DOHH2 (cell line): ENCODE results near the gene GPR42.

ENCODE experiments used
- H3F3A ChIP-seq: fragments of 200-600 bp; sonication (generic), shearing (Covaris generic); 2 replicates; pipeline ENCODE4 v1.6.0; 2016; ENCODE audit warnings: antibody characterized with exemption, mild to moderate bottlenecking; ENCODE audit not compliant: control insufficient read depth, insufficient read depth
- H3K27ac ChIP-seq: fragments of 200-600 bp; sonication (generic); 2 replicates; pipeline ENCODE4 v1.5.1; 2014; ENCODE audit warnings: low read depth, mild to moderate bottlenecking, low read length, moderate library complexity
- H3K27me3 ChIP-seq: fragments of 200-600 bp; sonication (generic); 2 replicates; pipeline ENCODE4 v1.6.1; 2014; ENCODE audit warnings: mild to moderate bottlenecking, low read length, mixed read lengths; ENCODE audit not compliant: control insufficient read depth
- H3K36me3 ChIP-seq: fragments of 200-600 bp; sonication (generic); 2 replicates; pipeline ENCODE4 v1.6.1; 2014; ENCODE audit warnings: mild to moderate bottlenecking, low read length, moderate library complexity, mixed read lengths; ENCODE audit not compliant: control insufficient read depth
- H3K4me1 ChIP-seq: fragments of 200-600 bp; sonication (generic); 2 replicates; pipeline ENCODE4 v1.6.1; 2014; ENCODE audit warnings: mild to moderate bottlenecking, low read length, mixed read lengths; ENCODE audit not compliant: control insufficient read depth
- H3K4me2 ChIP-seq: fragments of 200-600 bp; sonication (generic); 2 replicates; pipeline ENCODE4 v1.6.0; 2014; ENCODE audit warnings: mild to moderate bottlenecking, low read length, moderate library complexity
- H3K4me3 ChIP-seq: fragments of 200-600 bp; sonication (generic); 2 replicates; pipeline ENCODE4 v1.5.1; 2014; ENCODE audit warnings: mild to moderate bottlenecking, low read length, mixed read lengths
- H3K79me2 ChIP-seq: fragments of 200-600 bp; sonication (generic); 2 replicates; pipeline ENCODE4 v1.6.1; 2014; ENCODE audit warnings: mild to moderate bottlenecking, low read length, mixed read lengths; ENCODE audit not compliant: control insufficient read depth
- H3K9me2 ChIP-seq: fragments of 200-600 bp; sonication (generic); replicated peaks from 2 replicates; pipeline ENCODE4 v1.6.1; 2014; ENCODE audit warnings: mild to moderate bottlenecking, low read length, mixed read lengths; ENCODE audit not compliant: control insufficient read depth
- H3K9me3 ChIP-seq: fragments of 200-600 bp; sonication (generic); 2 replicates; pipeline ENCODE4 v1.6.1; 2014; ENCODE audit warnings: antibody characterized with exemption, low read length, mixed read lengths; ENCODE audit not compliant: control insufficient read depth, insufficient read depth
- H4K20me1 ChIP-seq: fragments of 200-600 bp; sonication (generic); 2 replicates; pipeline ENCODE4 v1.6.0; 2014; ENCODE audit warnings: low read depth, mild to moderate bottlenecking, antibody characterized with exemption, low read length, moderate library complexity; ENCODE audit not compliant: control insufficient read depth, insufficient read depth
- CTCF ChIP-seq: fragments of 200-600 bp; sonication (generic); IDR thresholded peaks from one replicate; pipeline ENCODE4 v1.5.1; 2014; ENCODE audit warnings: antibody characterized with exemption, mild to moderate bottlenecking, low read depth, low read length; ENCODE audit not compliant: poor library complexity, severe bottlenecking
- EZH2phosphoT487 ChIP-seq: fragments of 200-600 bp; sonication (generic); IDR thresholded peaks from 2 replicates; pipeline ENCODE4 v1.6.1; 2017; ENCODE audit warnings: borderline replicate concordance, mild to moderate bottlenecking, antibody characterized with exemption, low read length, moderate library complexity, mixed read lengths

The GPR42 gene

DNA sequence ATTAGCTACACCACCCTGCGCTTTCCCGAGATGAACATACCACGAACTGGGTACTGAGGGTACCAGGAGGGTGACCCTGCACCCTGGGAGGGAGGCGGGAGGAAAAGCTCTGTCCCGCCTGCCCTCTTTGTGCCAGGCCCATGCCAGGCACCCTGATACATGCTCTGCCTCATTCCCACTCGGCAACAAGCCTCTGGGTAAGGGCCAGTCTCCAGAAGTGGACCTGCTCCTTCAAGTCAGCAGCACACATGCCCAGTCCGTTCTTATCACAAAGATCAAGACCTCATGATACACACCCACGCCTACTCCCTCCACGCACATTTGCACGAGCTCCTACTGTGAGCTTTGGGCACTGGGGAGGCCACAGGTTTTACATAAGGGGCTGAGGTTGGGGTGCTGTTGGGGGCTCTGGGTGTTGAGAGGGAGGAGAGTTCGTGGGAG, 25.2 kb upstream of the GPR42 start:
- peaks cover 76% of the 10 kb centered on the region for H3F3A ChIP-seq
- TF ChIP-seq EZH2phosphoT487: no peak
- no peak for TF ChIP-seq CTCF
- peaks cover 76% of the 10 kb centered on the region for H3K36me3 ChIP-seq
- peak overlapping the region; percentile 59 for H3K4me2 ChIP-seq
- peaks cover 100% of the 10 kb centered on the region for H3K4me1 ChIP-seq
- peak overlapping the region; percentile 49 for H3K4me3 ChIP-seq
- H3K9me3 ChIP-seq: no peaks in the 10 kb centered on the region
- no peaks in the 10 kb centered on the region for H3K9me2 ChIP-seq
- H3K79me2 ChIP-seq: peaks cover 5% of the 10 kb centered on the region
- H3K27me3 ChIP-seq: no peaks in the 10 kb centered on the region
- H4K20me1 ChIP-seq: peaks cover 35% of the 10 kb centered on the region
- peak overlapping the region; percentile 92 for H3K27ac ChIP-seq

GRCh38 chr19:35346193-35347052, 24.4 kb upstream of the GPR42 start:
- peak overlapping the region; percentile 92 for H3K27ac ChIP-seq
- H3K36me3 ChIP-seq: peaks cover 69% of the 10 kb centered on the region
- TF ChIP-seq EZH2phosphoT487: no peak
- TF ChIP-seq CTCF: no peak
- H3K27me3 ChIP-seq: no peaks in the 10 kb centered on the region
- H3K9me3 ChIP-seq: no peaks in the 10 kb centered on the region
- peaks cover 69% of the 10 kb centered on the region for H3F3A ChIP-seq
- H3K4me1 ChIP-seq: peaks cover 100% of the 10 kb centered on the region
- H3K9me2 ChIP-seq: no peaks in the 10 kb centered on the region
- peaks cover 3% of the 10 kb centered on the region; the same call in 1 of the 2 replicates for H3K79me2 ChIP-seq
- peaks cover 27% of the 10 kb centered on the region for H4K20me1 ChIP-seq
- peak overlapping the region; percentile 59 for H3K4me2 ChIP-seq
- peak overlapping the region; percentile 49 for H3K4me3 ChIP-seq

GRCh38 chr19:35347171-35347929, 23.5 kb upstream of the GPR42 start, which contains the start of gene FFAR1:
TSS of gene FFAR1 (plus strand) at chr19:35347902. CDS start at chr19:35351552, 3,650 bp downstream.
- Histone ChIP-seq H3K9me2 (no peaks in the 10 kb centered on the region), H3F3A (peaks cover 65% of the 10 kb centered on the region), H3K9me3 (no peaks in the 10 kb centered on the region), H3K27me3 (no peaks in the 10 kb centered on the region), H3K79me2 (no peaks in the 10 kb centered on the region), H3K4me1 (peaks cover 100% of the 10 kb centered on the region), H3K36me3 (peaks cover 60% of the 10 kb centered on the region), H4K20me1 (peaks cover 23% of the 10 kb centered on the region), H3K4me2 (peak within 1 kb of the TSS; percentile 59), H3K4me3 (peak within 1 kb of the TSS; percentile 49), H3K27ac (peak within 1 kb of the TSS; percentile 92)
- no peak for TF ChIP-seq CTCF
- no peak for TF ChIP-seq EZH2phosphoT487
